ENCODE measurements around the gene WIPI1.
"Not testable (repeated sequence)": the region's sequence is repeated elsewhere in the genome, so short reads cannot be mapped to it uniquely, and the experiment has no call there.

WIPI1 gene

GRCh38 chr17:68413597-68414560 is 43.4 kb downstream of the WIPI1 start:
- not testable (repeated sequence) for DNase-seq (ENCODE audit: low read depth in 2 of 2)

GRCh38 chr17:68407656-68408055 is 49.6 kb downstream of the WIPI1 start:
- not testable (repeated sequence) for DNase-seq (ENCODE audit: low read depth in 2 of 2)

- not testable (repeated sequence) for DNase-seq (ENCODE audit: low read depth in 2 of 2)
Observed at GRCh38 chr17:68403837-68404236, 53.5 kb downstream of the WIPI1 start.

- no peak for DNase-seq (ENCODE audit: low read depth in 2 of 2)
Observed at GRCh38 chr17:68403122-68403521, 54.2 kb downstream of the WIPI1 start.

- no peak for DNase-seq (ENCODE audit: low read depth in 2 of 2)
Observed at GRCh38 chr17:68401288-68401687, 56.0 kb downstream of the WIPI1 start.

- DNase-seq (ENCODE audit: low read depth in 2 of 2) = no peak
Observed at GRCh38 chr17:68400404-68400735, 56.9 kb downstream of the WIPI1 start.

GRCh38 chr17:68399638-68400403 is 57.5 kb downstream of the WIPI1 start:
- DNase-seq (ENCODE audit: low read depth in 2 of 2) = peak in 1 of 2 experiments; percentile 18

- peak in 1 of 2 experiments; percentile 19 for DNase-seq (ENCODE audit: low read depth in 2 of 2)
Observed at GRCh38 chr17:68398691-68399637, 58.3 kb downstream of the WIPI1 start.

- no peak for DNase-seq (ENCODE audit: low read depth in 2 of 2)
Observed at GRCh38 chr17:68397108-68397536, 60.2 kb downstream of the WIPI1 start.

GRCh38 chr17:68396226-68397107 is 60.8 kb downstream of the WIPI1 start:
- no peak for DNase-seq (ENCODE audit: low read depth in 2 of 2)

GRCh38 chr17:68394608-68395331 is 62.5 kb downstream of the WIPI1 start:
- no peak for DNase-seq (ENCODE audit: low read depth in 2 of 2)

- DNase-seq (ENCODE audit: low read depth in 2 of 2) = no peak
Observed at GRCh38 chr17:68391561-68392268, 65.6 kb downstream of the WIPI1 start.

GRCh38 chr17:68390888-68391545 is 66.3 kb downstream of the WIPI1 start:
- no peak for DNase-seq (ENCODE audit: low read depth in 2 of 2)

- DNase-seq (ENCODE audit: low read depth in 2 of 2) = no peak
Observed at GRCh38 chr17:68389041-68389440, 68.3 kb downstream of the WIPI1 start.

GRCh38 chr17:68387435-68388218 is 69.7 kb downstream of the WIPI1 start:
- no peak for DNase-seq (ENCODE audit: low read depth in 2 of 2)

- DNase-seq (ENCODE audit: low read depth in 2 of 2) = no peak
Observed at GRCh38 chr17:68385490-68386215, 71.6 kb downstream of the WIPI1 start.

- no peak for DNase-seq (ENCODE audit: low read depth in 2 of 2)
Observed at GRCh38 chr17:68384941-68385340, 72.4 kb downstream of the WIPI1 start.

All from fibroblast of skin of left biceps (primary cell).